Activated CD4-positive, alpha-beta T cell treated with anti-CD3 and anti-CD28 coated beads for 36 hours (primary cell): ENCODE data around the gene AXIN2. TPM values are rescaled to one million over a fixed set of nuclear protein-coding genes. Genes with fewer than 3 reads are reported as not detected.

Experiments
- ATAC-seq: fragments of 200-7000 bp; cut with Tn5 transposase; one replicate; pipeline ENCODE4 v1.10.0; 2021; ENCODE audit warnings: mild to moderate bottlenecking, moderate library complexity
- CTCF ChIA-PET: fragments of 350-600 bp; sonication (Branson Sonifier 250); formaldehyde crosslinking; loops from one replicate; lab custom pipeline; 2021; ENCODE audit warnings: antibody characterized with exemption; lab: Charles Lee
- POLR2A ChIA-PET: fragments of 350-600 bp; sonication (Branson Sonifier 250); formaldehyde crosslinking; loops from one replicate; lab custom pipeline; 2021; ENCODE audit warnings: antibody characterized with exemption, inconsistent platforms; lab: Charles Lee
- DNase-seq: peaks from one replicate; pipeline ENCODE4 v3.0.0-alpha.2; 2020
- H3K27ac Mint-ChIP-seq: one replicate; pipeline ENCODE4 v1.8.0; 2021; ENCODE audit warnings: mixed read lengths
- H3K27me3 Mint-ChIP-seq: one replicate; pipeline ENCODE4 v1.8.0; 2021; ENCODE audit warnings: mixed read lengths
- H3K36me3 Mint-ChIP-seq: one replicate; pipeline ENCODE4 v1.8.0; 2021; ENCODE audit warnings: low read depth, mixed read lengths
- H3K4me1 Mint-ChIP-seq: one replicate; pipeline ENCODE4 v1.8.0; 2021; ENCODE audit warnings: mixed read lengths
- H3K4me3 Mint-ChIP-seq: one replicate; pipeline ENCODE4 v1.8.0; 2021; ENCODE audit warnings: mild to moderate bottlenecking, moderate library complexity, mixed read lengths
- H3K9me3 Mint-ChIP-seq: one replicate; pipeline ENCODE4 v1.8.0; 2021; ENCODE audit warnings: low read depth, mixed read lengths
- intact Hi-C, 2 experiments: fragments of 100-400 bp; cut with DNase I in 1 of 2; cut with micrococcal nuclease in 1 of 2; formaldehyde crosslinking; loops; one replicate each; pipeline versions ENCODE4 v1.14.2 to v1.15.1; 2022 to 2024; cut with DNase I, micrococcal nuclease
- total RNA-seq, 2 experiments: library from RNA; stranded (reverse); gene quantifications; one replicate each; pipeline ENCODE4 v1.2.3, GENCODE V29; 2021

AXIN2 gene
- total RNA-seq, 2 experiments from 2014 or later, result 2.6 to 3.0 TPM

DNA sequence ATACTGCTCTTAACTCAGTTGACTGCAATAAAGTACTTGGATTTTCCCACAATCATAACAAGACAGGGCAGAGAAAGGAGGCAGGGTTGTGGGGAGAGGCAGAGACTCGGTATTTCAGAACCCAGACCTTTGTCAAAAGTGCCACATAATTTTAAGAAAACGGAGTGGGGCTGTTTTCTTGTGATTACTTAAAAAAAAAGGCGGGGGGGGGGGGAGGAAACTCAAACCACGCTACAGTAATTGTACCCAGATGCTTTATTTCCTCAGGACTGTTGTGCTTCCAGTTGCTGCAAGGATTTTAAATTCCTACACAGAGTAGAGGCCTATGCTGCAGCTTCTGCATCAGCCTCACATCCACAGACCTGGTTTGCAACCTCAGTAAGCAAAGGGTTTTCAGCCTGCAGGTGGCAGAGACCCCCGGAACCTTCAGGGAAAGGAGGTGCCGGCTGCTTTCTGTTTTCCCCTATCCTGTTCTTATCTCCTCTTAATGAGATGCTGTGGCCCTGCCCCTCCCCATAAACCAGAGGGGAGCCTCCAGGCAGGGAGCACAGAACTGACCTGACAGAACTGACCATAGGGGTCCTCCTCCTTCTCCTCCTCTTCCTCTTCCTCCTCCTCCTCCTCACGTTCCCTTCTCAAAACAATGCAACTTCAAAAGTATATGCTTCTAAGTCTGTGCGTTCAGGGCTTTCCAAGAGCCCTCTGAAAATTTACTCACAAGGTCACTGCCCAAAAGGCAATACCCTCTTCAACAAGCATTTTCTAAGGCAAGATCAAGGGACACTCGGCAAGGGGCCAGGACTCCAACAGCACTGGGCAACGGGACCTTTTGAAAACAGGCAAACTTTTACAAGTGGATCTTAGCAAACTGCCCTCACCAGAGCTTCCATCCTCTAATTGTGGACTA lies 7.5 kb downstream of the AXIN2 start:
- peaks cover 45% of the 10 kb centered on the region for H3K4me1 Mint-ChIP-seq
- ChIA-PET CTCF (interaction anchor here (0.7 kb wide), 1 partner anchor 103 kb away, joined by 3 read pairs; no protein-coding TSS in a partner anchor), POLR2A (no interaction called here)
- peak overlapping the region; percentile 79 for H3K27ac Mint-ChIP-seq
- intact Hi-C loops, result loop anchor here in 1 of 2 experiments (1.0 kb wide), 2 partner anchors 31 to 325 kb away; no protein-coding TSS in a partner anchor
- H3K4me3 Mint-ChIP-seq, result peak overlapping the region; percentile 48
- no peaks in the 10 kb centered on the region for H3K9me3 Mint-ChIP-seq
- peaks cover 13% of the 10 kb centered on the region for H3K36me3 Mint-ChIP-seq
- H3K27me3 Mint-ChIP-seq, result no peaks in the 10 kb centered on the region
- ATAC-seq (peak; percentile 57), DNase-seq (peak; percentile 53)

DNA sequence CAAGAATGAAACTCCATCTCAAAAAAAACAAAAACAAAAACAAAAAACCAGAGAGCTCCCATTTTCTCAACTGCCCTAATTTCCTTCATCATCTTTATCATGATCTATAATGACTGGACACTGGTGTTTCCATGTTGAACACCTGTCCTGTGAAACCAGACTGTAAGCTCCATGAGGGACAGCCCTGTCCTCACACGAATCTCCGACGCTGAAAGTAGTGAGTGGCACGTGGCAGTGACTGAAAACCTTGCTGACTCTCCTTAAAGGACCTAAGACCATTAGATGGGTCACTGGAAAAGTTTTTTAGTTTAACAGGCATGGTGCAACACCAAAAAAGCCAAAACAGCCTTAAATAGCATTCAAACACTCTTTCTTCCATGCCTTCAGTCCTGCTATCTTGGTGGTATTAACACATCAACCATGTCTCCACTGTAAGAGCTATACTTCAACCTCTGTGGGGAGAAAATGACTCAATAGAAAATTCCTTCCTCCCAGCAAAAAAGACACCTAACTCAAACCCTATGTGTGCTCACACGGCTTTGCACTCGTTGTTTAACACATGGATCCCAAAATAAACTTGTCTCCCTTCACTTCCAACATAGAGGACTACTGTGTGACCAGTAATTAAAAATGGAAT lies 8.3 kb downstream of the AXIN2 start:
- peak; percentile 57 for ATAC-seq
- intact Hi-C loops, result loop anchor here in 1 of 2 experiments (1.0 kb wide), 2 partner anchors 30 to 324 kb away; no protein-coding TSS in a partner anchor

DNA sequence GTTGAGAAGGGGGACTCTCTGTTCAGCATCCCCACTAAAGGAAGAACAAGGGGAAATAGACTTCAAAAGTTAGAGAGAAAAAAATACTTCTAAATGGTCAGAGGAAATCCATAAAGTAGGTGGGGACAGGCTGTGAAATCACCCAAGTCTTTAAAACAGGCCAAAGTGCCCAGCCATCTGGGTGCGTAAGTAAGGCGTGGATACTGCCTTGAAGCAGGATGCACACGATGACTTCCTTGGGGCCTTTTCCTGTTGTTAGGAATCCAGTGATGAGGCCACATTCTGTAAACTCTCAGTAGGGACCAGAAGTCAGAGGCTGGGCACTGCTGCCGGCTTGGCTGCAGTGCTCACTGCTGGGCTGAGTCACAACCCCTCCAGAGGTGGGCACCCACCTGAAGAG lies 9.2 kb downstream of the AXIN2 start:
- ATAC-seq (no peak), DNase-seq (no peak)
- H3K4me1 Mint-ChIP-seq, result peaks cover 60% of the 10 kb centered on the region
- POLR2A ChIA-PET, result no interaction called here
- no peak overlapping the region for H3K27ac Mint-ChIP-seq
- H3K4me3 Mint-ChIP-seq, result no peak overlapping the region
- H3K36me3 Mint-ChIP-seq, result peaks cover 26% of the 10 kb centered on the region
- intact Hi-C loops, result no loop called here
- H3K9me3 Mint-ChIP-seq, result no peaks in the 10 kb centered on the region
- no peaks in the 10 kb centered on the region for H3K27me3 Mint-ChIP-seq
- CTCF ChIA-PET, result no interaction called here

More for the DNA sequence above, 8.3 kb downstream of the AXIN2 start:
- Mint-ChIP-seq H3K27ac (peak overlapping the region; percentile 59), H3K36me3 (peaks cover 19% of the 10 kb centered on the region), H3K4me1 (peaks cover 53% of the 10 kb centered on the region), H3K4me3 (peak overlapping the region; percentile 37), H3K27me3 (no peaks in the 10 kb centered on the region), H3K9me3 (no peaks in the 10 kb centered on the region)
- no peak for DNase-seq
- CTCF ChIA-PET, result interaction anchor here (0.6 to 0.7 kb wide), 3 partner anchors 13 to 324 kb away, joined by 3 to 4 read pairs (median 3); no protein-coding TSS in a partner anchor
- POLR2A ChIA-PET, result interaction anchor here (0.6 kb wide), 1 partner anchor 201 kb away, joined by 4 read pairs; no protein-coding TSS in a partner anchor

DNA sequence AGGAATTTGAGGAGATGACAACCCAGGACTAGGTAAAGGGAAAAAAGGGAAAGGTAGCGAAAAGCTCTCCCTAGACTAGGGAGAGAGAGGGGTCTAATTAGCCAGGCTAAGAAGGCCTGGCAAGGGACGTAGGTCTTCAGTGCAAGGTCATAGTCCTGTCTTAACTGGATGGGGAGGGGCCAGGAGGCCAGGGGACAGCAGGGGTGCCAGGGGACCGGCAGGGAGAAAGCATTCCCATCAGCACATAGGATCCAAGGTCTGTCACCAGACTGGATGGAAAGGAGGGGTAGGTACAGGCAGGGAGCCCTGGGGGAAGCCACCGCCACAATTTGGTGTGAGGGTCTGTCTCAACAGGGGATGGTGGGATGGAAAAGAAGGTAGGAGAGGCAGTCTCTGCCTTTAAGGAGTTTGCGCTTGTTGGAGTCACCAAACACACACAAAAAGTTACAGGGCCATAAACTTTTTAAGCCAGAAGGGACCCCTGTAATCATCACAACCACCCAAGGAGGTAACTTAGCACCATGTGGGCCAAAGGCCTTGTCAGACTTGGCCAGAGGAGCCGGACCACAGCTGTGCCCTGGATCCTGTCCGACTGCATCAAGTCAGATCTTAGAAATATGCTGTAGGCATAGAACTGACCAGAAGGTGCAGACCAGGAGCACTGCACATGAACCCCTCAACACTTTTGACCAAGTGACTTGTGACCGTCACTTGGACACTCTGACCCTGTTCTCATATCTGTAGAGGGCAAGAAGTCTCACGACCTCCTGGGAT lies 10.0 kb downstream of the AXIN2 start:
- ATAC-seq, result no peak
- POLR2A ChIA-PET, result no interaction called here
- H3K4me3 Mint-ChIP-seq, result no peak overlapping the region
- H3K4me1 Mint-ChIP-seq, result peaks cover 65% of the 10 kb centered on the region
- intact Hi-C loops, result no loop called here
- peaks cover 26% of the 10 kb centered on the region for H3K36me3 Mint-ChIP-seq
- no peaks in the 10 kb centered on the region for H3K9me3 Mint-ChIP-seq
- CTCF ChIA-PET, result no interaction called here
- no peak for DNase-seq
- H3K27ac Mint-ChIP-seq, result no peak overlapping the region
- H3K27me3 Mint-ChIP-seq, result no peaks in the 10 kb centered on the region

DNA sequence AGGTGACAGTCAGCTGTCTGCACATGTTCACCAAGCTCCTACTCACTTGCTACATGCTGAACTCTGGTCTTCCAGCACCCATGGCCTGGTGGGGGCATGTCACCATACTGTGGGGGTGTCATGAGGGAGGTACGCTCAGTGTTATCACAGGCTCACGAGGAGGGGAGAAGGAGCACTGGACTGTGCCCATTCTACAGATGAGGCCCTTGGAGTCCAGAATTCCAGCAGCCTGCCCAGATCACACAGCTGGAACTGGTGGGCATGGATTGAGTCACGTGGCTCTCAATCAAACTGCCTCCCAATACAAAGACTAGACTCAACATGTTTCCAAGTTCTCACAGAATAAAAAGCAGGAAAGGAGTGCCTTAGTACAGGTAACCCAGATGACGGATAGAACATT lies 10.7 kb downstream of the AXIN2 start:
- H3K4me1 Mint-ChIP-seq, result peaks cover 68% of the 10 kb centered on the region
- CTCF ChIA-PET, result interaction anchor here (1.4 kb wide), 1 partner anchor 11 kb away, joined by 5 read pairs; no protein-coding TSS in a partner anchor
- H3K27me3 Mint-ChIP-seq, result no peaks in the 10 kb centered on the region

DNA sequence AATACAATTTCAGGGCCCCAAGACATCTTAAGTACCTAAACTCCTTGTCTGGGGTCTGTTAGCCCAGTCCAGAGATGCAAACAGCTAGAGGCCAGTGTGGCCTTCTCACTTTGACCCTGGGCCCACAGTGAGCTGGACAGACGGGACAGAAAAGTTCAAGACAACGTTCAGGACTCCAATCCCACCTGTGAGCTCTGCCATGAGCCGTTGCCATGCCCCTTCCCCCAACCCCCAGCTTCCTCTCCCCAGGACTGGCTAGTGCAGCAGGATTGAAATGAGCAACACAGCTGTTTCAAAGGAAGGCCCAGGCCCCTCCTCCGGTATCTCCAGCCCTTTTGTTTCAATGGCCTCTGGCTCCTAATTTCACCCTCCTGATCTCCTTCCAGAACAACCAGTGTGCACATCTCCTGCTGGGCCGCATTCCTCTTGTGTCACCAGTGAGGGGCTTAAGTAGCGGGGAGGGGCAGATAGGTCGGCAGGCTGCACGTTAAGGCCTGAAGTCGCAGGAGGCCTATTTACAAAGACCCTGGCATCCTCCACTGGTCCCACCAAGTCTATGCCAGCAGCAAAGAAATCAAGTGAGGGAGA lies 11.3 kb downstream of the AXIN2 start:
- Mint-ChIP-seq H3K36me3 (peaks cover 28% of the 10 kb centered on the region), H3K4me1 (peaks cover 68% of the 10 kb centered on the region), H3K27ac (no peak overlapping the region), H3K4me3 (no peak overlapping the region), H3K27me3 (no peaks in the 10 kb centered on the region), H3K9me3 (no peaks in the 10 kb centered on the region)
- ATAC-seq (no peak), DNase-seq (no peak)
- POLR2A ChIA-PET, result interaction anchor here (0.7 kb wide), 1 partner anchor 442 kb away, joined by 3 read pairs; no protein-coding TSS in a partner anchor
- CTCF ChIA-PET, result interaction anchor here (0.5 to 1.4 kb wide), 2 partner anchors 11 to 256 kb away, joined by 3 to 5 read pairs; no protein-coding TSS in a partner anchor
- intact Hi-C loops, result no loop called here

More for the DNA sequence above, 10.7 kb downstream of the AXIN2 start:
- intact Hi-C loops, result no loop called here
- DNase-seq (no peak), ATAC-seq (no peak)
- Mint-ChIP-seq H3K36me3 (peaks cover 28% of the 10 kb centered on the region), H3K9me3 (no peaks in the 10 kb centered on the region), H3K4me3 (no peak overlapping the region), H3K27ac (no peak overlapping the region)
- POLR2A ChIA-PET, result no interaction called here

DNA sequence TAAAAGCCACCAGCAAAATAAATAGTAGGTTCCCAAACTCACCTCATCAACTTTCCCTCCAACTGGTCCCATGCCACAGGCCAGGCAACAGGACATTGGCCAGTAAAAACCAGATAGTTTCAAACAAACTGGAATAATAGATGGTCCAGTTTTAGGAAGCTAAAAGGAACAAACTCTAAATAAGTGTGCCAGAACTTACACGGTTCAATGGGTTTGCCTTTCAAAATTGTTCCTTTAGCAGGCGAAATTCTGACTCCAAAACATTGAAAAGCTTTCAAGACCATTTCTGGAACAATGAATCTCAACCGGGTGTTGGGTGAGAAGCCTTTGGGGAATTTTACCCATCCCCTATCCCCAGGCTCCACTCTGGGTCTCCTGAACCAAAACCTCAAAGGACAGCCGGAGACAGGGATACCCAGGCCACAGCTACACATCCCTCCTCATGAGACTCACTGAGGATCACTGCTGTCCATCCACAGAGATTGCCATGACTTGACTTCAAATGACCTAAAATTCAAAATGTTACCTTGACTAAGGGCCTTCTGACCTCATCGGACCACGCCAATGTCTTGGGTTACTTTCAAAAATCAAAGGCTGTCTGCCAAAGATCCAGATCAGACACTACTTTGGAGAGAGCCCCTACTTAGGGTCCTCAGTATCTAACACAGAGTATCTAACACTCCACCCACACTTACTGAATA lies 13.0 kb downstream of the AXIN2 start:
- POLR2A ChIA-PET, result no interaction called here
- Mint-ChIP-seq H3K36me3 (peaks cover 30% of the 10 kb centered on the region), H3K4me1 (peaks cover 73% of the 10 kb centered on the region), H3K27me3 (no peaks in the 10 kb centered on the region), H3K27ac (no peak overlapping the region), H3K9me3 (no peaks in the 10 kb centered on the region), H3K4me3 (no peak overlapping the region)
- ATAC-seq, result no peak
- CTCF ChIA-PET, result no interaction called here
- DNase-seq, result no peak
- intact Hi-C loops, result no loop called here

DNA sequence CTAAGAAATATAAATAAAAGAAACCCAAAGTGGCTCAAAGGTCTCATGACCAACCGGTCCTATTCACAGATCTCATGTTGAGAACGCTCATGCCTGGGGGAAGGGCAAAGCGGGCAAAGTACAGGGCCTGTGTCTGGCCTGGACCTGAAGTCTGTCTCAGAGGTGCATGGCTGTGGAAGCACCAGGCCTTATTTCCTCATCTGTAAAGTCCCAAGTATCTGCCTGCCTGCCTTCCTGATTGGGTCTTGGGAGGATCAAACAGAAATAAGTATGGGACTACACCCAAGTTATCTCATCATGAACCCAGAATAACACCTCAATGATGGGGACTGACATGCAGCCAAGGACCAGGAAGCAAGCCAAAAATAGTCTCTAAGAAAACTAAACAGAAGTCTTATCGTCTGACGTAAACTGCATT lies 14.2 kb downstream of the AXIN2 start:
- intact Hi-C loops, result no loop called here
- POLR2A ChIA-PET, result no interaction called here
- no peak for DNase-seq
- Mint-ChIP-seq H3K9me3 (no peaks in the 10 kb centered on the region), H3K36me3 (peaks cover 35% of the 10 kb centered on the region), H3K4me1 (peaks cover 63% of the 10 kb centered on the region), H3K27ac (peak overlapping the region; percentile 58), H3K4me3 (no peak overlapping the region), H3K27me3 (no peaks in the 10 kb centered on the region)
- CTCF ChIA-PET, result interaction anchor here (1.5 kb wide), 1 partner anchor 8 kb away, joined by 3 read pairs; no protein-coding TSS in a partner anchor
- ATAC-seq, result peak; percentile 35

DNA sequence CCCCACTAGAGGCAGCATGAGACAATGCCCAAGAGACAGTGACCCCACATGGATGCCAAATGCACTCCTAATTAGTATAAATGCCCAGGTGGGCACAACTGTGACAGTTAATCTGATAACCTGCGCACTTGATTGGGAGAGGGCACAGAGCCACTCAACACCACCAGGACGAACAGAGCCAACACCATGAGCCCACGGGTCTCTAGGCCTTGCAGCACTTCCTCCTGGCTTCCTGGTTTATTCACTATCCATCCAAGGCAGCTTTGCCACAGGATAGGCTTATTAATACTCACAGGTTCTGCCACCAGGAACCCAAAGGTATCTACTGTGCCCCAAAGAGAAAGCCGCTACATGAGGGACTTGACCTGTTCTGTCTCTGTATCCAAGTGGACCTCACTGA lies 14.9 kb downstream of the AXIN2 start:
- H3K27me3 Mint-ChIP-seq, result no peaks in the 10 kb centered on the region
- DNase-seq (no peak), ATAC-seq (no peak)
- H3K4me1 Mint-ChIP-seq, result peaks cover 56% of the 10 kb centered on the region
- ChIA-PET POLR2A (no interaction called here), CTCF (interaction anchor here (0.6 to 1.5 kb wide), 2 partner anchors 9 to 459 kb away, joined by 3 read pairs; no protein-coding TSS in a partner anchor)
- peaks cover 36% of the 10 kb centered on the region for H3K36me3 Mint-ChIP-seq
- no peaks in the 10 kb centered on the region for H3K9me3 Mint-ChIP-seq
- no peak overlapping the region for H3K27ac Mint-ChIP-seq
- no peak overlapping the region for H3K4me3 Mint-ChIP-seq
- intact Hi-C loops, result no loop called here
